A673 (cell line): Measurements from ENCODE around the gene KRT7. TPM values are rescaled to one million over a fixed set of nuclear protein-coding genes. Genes with fewer than 3 reads are reported as not detected.

Experiments used
- BruUV-seq: library from RNA; stranded (reverse); fragments of 400-500 nt; replicated peaks from 2 replicates; lab custom pipeline; 2021; lab: Mats Ljungman, UMichigan
- CTCF ChIA-PET: fragments of 300-600 bp; sonication (Branson Sonifier 250); formaldehyde crosslinking; loops from one replicate; lab custom pipeline; 2022; ENCODE audit warnings: antibody characterized with exemption; lab: Charles Lee
- POLR2A ChIA-PET: fragments of 300-600 bp; sonication (Branson Sonifier 250); formaldehyde crosslinking; loops from one replicate; lab custom pipeline; 2022; ENCODE audit warnings: antibody characterized with exemption; ENCODE audit not compliant: low non-redundant PET; lab: Charles Lee
- DNase-seq: peaks from one replicate; pipeline ENCODE4 v3.0.0-alpha.2; 2015; ENCODE audit warnings: low spot score
- H3K27ac ChIP-seq: fragments of 200-600 bp; sonication (generic); 2 replicates; pipeline ENCODE4 v1.5.1; 2016; ENCODE audit warnings: mixed run types, low read depth, mild to moderate bottlenecking, mixed read lengths, antibody characterized with exemption, low read length; ENCODE audit not compliant: poor library complexity, severe bottlenecking
- H3K27me3 ChIP-seq: fragments of 200-600 bp; sonication (generic); replicated peaks from 2 replicates; pipeline ENCODE4 v1.6.1; 2017; ENCODE audit warnings: mixed run types, low read depth, mild to moderate bottlenecking, mixed read lengths, antibody characterized with exemption, low read length; ENCODE audit not compliant: insufficient read depth, poor library complexity
- H3K36me3 ChIP-seq: fragments of 200-600 bp; sonication (generic); 2 replicates; pipeline ENCODE4 v1.6.1; 2016; ENCODE audit warnings: mixed run types, mild to moderate bottlenecking, mixed read lengths, antibody characterized with exemption, low read length; ENCODE audit not compliant: insufficient read depth, poor library complexity, severe bottlenecking
- H3K4me1 ChIP-seq: fragments of 200-600 bp; sonication (generic); 2 replicates; pipeline ENCODE4 v1.6.1; 2017; ENCODE audit warnings: mixed run types, mild to moderate bottlenecking, mixed read lengths, antibody characterized with exemption, low read length; ENCODE audit not compliant: insufficient read depth, poor library complexity, severe bottlenecking
- H3K4me3 ChIP-seq: fragments of 200-600 bp; sonication (generic); 2 replicates; pipeline ENCODE4 v1.5.1; 2016; ENCODE audit warnings: low read depth, mixed run types, mild to moderate bottlenecking, mixed read lengths, low read length; ENCODE audit not compliant: poor library complexity, severe bottlenecking
- H3K9me3 ChIP-seq: fragments of 200-600 bp; sonication (generic); 2 replicates; pipeline ENCODE4 v1.6.1; 2016; ENCODE audit warnings: mixed run types, low read depth, mild to moderate bottlenecking, mixed read lengths, antibody characterized with exemption, low read length; ENCODE audit not compliant: poor library complexity, severe bottlenecking
- EZH2 ChIP-seq: fragments of 200-600 bp; sonication (generic); IDR thresholded peaks from 2 replicates; pipeline ENCODE4 v1.6.1; 2017; ENCODE audit warnings: borderline replicate concordance, low read depth, mild to moderate bottlenecking, mixed read lengths, antibody characterized with exemption, low read length; ENCODE audit not compliant: poor library complexity, severe bottlenecking
- intact Hi-C: fragments of 100-400 bp; cut with micrococcal nuclease; formaldehyde crosslinking; loops from one replicate; pipeline ENCODE4 v1.10.0; 2022; ENCODE audit not compliant: unreplicated experiment
- total RNA-seq: library from RNA; stranded (reverse); gene quantifications from 2 replicates; pipeline ENCODE4 v1.2.3, GENCODE V29; 2021
- TF ChIP-seq, protein P1 (sequence below): fragments of 300-800, 200-600 bp; sonication (generic); conservative IDR thresholded peaks from 2 replicates; pipeline ENCODE4 v1.5.1; 2017; ENCODE audit warnings: low read depth, mild to moderate bottlenecking, antibody characterized with exemption, low read length, moderate library complexity, mixed read lengths

Gene KRT7
- total RNA-seq, 1 experiment from 2014 or later: 1.0 TPM

DNA sequence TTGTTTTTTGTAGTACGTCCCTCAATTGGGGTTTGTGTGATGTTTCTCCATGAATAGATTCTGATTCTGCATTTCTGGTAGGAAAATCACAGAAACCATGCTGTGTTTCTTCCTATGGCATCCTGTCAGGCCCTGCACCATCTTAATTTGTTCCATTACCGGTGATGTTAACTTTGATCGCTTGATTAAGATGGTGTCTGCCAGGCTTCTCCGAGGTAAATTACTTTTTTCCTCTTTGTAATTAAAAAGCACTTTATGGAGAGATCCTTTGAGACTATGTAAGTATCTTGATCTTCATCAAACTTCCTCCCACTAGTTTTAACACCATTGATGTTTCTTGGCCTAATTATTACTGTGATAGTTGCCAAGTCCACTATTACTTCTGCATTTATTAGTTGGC lies 15.0 kb upstream of the KRT7 start:
- no peak overlapping the region for H3K4me3 ChIP-seq
- CTCF ChIA-PET: no interaction called here
- H3K4me1 ChIP-seq: no peaks in the 10 kb centered on the region
- no peaks in the 10 kb centered on the region for H3K27me3 ChIP-seq
- no peaks in the 10 kb centered on the region for H3K36me3 ChIP-seq
- H3K27ac ChIP-seq: no peak overlapping the region
- no TSS peak for BruUV-seq
- intact Hi-C loops: no loop called here
- H3K9me3 ChIP-seq: no peaks in the 10 kb centered on the region
- peak; percentile 31 for DNase-seq
- TF ChIP-seq, protein P1, sequence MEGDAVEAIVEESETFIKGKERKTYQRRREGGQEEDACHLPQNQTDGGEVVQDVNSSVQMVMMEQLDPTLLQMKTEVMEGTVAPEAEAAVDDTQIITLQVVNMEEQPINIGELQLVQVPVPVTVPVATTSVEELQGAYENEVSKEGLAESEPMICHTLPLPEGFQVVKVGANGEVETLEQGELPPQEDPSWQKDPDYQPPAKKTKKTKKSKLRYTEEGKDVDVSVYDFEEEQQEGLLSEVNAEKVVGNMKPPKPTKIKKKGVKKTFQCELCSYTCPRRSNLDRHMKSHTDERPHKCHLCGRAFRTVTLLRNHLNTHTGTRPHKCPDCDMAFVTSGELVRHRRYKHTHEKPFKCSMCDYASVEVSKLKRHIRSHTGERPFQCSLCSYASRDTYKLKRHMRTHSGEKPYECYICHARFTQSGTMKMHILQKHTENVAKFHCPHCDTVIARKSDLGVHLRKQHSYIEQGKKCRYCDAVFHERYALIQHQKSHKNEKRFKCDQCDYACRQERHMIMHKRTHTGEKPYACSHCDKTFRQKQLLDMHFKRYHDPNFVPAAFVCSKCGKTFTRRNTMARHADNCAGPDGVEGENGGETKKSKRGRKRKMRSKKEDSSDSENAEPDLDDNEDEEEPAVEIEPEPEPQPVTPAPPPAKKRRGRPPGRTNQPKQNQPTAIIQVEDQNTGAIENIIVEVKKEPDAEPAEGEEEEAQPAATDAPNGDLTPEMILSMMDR: no peak
- TF ChIP-seq EZH2: no peak
- POLR2A ChIA-PET: no interaction called here

DNA sequence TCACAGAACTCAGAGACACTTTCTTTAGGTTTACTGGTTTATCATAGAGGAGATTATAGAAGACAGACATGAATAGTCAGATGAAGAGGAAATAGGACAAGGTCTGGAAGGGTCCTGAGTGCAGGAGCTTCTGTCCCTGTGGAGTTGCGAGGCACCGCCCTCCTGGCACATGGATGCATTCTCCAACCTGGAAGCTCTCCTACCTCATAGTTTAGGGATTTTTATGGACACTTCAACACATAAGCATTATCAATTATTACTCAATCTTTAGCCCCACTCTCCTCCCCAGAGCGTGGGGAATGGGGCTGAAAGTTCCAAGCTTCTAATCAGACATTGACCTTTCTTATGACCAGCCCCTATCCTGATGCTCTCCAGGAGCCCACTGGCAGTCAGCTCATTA lies 12.6 kb upstream of the KRT7 start:
- intact Hi-C loops: no loop called here
- H3K4me3 ChIP-seq: no peak overlapping the region
- TF ChIP-seq, protein P1: no peak
- TF ChIP-seq EZH2: no peak
- DNase-seq: no peak
- CTCF ChIA-PET: no interaction called here
- H3K9me3 ChIP-seq: no peaks in the 10 kb centered on the region
- peaks cover 4% of the 10 kb centered on the region for H3K27me3 ChIP-seq
- no peak overlapping the region for H3K27ac ChIP-seq
- H3K36me3 ChIP-seq: no peaks in the 10 kb centered on the region
- no peaks in the 10 kb centered on the region for H3K4me1 ChIP-seq
- no TSS peak for BruUV-seq
- POLR2A ChIA-PET: interaction anchor here (0.8 kb wide), 1 partner anchor 549 kb away, joined by 4 read pairs; no protein-coding TSS in a partner anchor

DNA sequence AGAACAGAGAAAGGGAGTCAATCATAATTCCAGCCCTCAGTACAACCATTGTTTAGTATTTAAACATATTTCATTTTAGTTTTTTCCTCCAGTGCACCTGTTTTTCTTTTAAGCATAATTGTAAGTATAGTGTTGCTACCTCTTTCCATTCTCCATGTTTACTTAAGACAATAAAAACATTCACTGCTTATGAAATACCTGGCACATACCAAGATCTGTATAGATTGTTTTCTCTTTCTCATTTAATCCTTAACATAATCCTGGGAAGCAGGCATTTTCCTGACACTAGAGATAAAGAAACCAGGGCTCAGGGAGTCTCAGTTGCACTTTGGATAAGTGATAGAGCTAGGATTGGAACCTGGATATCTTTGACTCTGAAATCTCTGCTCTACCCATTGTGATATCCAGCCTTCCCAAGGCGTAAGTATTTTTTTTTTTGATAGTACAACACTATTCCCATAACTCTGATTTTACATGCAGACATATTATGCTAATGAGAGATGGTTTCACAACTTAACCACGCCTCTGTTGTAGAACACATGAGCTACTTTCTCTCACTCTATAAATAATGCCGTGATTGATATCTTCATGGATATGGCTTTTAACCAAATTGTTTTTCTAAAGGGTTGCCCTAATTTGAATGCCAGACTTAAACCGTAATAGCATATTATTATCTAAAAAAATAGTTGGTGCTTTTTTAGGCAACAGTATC lies 11.8 kb upstream of the KRT7 start:
- Histone ChIP-seq H3K36me3 (no peaks in the 10 kb centered on the region), H3K4me3 (no peak overlapping the region), H3K4me1 (no peaks in the 10 kb centered on the region), H3K27ac (no peak overlapping the region), H3K27me3 (peaks cover 4% of the 10 kb centered on the region), H3K9me3 (no peaks in the 10 kb centered on the region)
- CTCF ChIA-PET: interaction anchor here (0.6 to 1.2 kb wide), 4 partner anchors 23 to 690 kb away, joined by 3 to 8 read pairs (median 4); no protein-coding TSS in a partner anchor
- POLR2A ChIA-PET: no interaction called here
- DNase-seq: no peak
- BruUV-seq: no TSS peak
- intact Hi-C loops: no loop called here
- TF ChIP-seq EZH2: no peak
- TF ChIP-seq, protein P1: no peak
